ENCODE measurements around the gene ANKLE1. TPM values are rescaled to one million over a fixed set of nuclear protein-coding genes. Genes with fewer than 3 reads are reported as not detected.

The ANKLE1 gene, protein sequence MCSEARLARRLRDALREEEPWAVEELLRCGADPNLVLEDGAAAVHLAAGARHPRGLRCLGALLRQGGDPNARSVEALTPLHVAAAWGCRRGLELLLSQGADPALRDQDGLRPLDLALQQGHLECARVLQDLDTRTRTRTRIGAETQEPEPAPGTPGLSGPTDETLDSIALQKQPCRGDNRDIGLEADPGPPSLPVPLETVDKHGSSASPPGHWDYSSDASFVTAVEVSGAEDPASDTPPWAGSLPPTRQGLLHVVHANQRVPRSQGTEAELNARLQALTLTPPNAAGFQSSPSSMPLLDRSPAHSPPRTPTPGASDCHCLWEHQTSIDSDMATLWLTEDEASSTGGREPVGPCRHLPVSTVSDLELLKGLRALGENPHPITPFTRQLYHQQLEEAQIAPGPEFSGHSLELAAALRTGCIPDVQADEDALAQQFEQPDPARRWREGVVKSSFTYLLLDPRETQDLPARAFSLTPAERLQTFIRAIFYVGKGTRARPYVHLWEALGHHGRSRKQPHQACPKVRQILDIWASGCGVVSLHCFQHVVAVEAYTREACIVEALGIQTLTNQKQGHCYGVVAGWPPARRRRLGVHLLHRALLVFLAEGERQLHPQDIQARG
- 0.16 and 1.0 TPM in 2 replicates for total RNA-seq (2022)
- Bru-seq, nascent RNA, result percentile 27 among the genes with signal in this experiment
- BruChase-seq, experiment 1, labeled RNA remaining after a 6-hour chase, result percentile 58 among the genes with signal in this experiment
- percentile 43 among the genes with signal in this experiment for BruChase-seq, experiment 2, labeled RNA remaining after a 2-hour chase
- long read RNA-seq, result 0 reads

DNA sequence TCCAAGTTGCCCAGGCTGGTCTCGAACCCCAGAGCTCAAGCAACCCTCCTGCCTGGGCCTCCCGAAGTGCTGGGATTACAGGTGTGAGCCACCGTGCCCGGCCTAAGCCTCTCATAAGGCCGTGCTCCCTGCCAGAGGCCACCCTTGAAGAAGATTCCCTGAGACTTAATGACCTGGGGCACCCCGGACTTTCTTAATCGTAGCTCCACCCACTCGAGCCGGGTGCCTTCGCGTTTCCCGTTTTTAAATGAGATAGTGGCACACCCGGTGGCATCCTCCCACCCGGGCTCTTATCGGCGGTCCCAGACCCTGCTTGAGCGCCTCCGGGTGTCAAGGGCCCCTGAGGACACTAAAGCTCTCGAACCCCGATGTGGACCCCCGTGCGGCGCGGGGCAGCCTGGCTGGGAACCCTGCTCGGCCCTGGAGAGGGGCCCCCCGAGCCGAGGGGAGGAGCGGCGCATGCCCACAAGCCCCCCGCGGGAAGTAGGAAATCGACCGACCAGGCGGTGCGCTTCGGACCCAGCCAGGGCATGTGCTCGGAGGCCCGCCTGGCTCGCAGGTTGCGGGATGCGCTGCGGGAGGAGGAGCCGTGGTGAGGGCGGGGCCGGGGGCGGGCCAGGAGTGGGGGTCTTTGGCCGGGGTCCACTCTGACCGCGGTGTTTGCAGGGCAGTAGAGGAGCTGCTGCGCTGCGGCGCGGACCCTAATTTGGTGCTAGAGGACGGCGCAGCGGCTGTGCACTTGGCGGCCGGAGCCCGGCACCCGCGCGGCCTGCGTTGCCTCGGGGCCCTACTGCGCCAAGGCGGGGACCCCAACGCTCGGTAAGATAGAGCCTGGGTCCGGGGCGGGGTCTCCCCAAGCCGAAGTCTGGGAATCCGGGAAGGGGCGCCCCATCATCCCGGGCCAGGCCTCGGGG lies at the start of gene ANKLE1:
ANKLE1 (plus strand) TSS at position 511 of the 914 bp plus-strand sequence; CDS start at position 531, 20 bp downstream.
- ChIA-PET POLR2A (interaction anchor here (3.3 kb wide), 1 partner anchor 14 kb away, joined by 13 read pairs; the partner anchor contains the start of gene BABAM1), CTCF (interaction anchor here (0.6 to 5.6 kb wide), 15 partner anchors 8 to 312 kb away, joined by 3 to 44 read pairs (median 4); partner anchors contain the start of gene BABAM1)
- no peak for DNase-seq (ENCODE audit: unreplicated experiment)
- Mint-ChIP-seq H3K36me3 (ENCODE audit: insufficient read depth, unreplicated experiment) (peaks cover 9% of the 10 kb centered on the region), H3K27me3 (ENCODE audit: insufficient read depth, unreplicated experiment) (no peaks in the 10 kb centered on the region), H3K4me3 (ENCODE audit: unreplicated experiment) (peak within 1 kb of the TSS; percentile 61), H3K4me1 (ENCODE audit: insufficient read depth, unreplicated experiment) (no peaks in the 10 kb centered on the region), H3K27ac (ENCODE audit: low read depth, unreplicated experiment) (no peak within 1 kb of the TSS), H3K9me3 (ENCODE audit: unreplicated experiment) (no peaks in the 10 kb centered on the region)
- no TSS peak for BruUV-seq (replicated peaks)
- intact Hi-C loops (cut with micrococcal nuclease), result loop anchor here (1.0 to 5.0 kb wide), 3 partner anchors 76 to 504 kb away; no protein-coding TSS in a partner anchor
- TF ChIP-seq, protein P1, sequence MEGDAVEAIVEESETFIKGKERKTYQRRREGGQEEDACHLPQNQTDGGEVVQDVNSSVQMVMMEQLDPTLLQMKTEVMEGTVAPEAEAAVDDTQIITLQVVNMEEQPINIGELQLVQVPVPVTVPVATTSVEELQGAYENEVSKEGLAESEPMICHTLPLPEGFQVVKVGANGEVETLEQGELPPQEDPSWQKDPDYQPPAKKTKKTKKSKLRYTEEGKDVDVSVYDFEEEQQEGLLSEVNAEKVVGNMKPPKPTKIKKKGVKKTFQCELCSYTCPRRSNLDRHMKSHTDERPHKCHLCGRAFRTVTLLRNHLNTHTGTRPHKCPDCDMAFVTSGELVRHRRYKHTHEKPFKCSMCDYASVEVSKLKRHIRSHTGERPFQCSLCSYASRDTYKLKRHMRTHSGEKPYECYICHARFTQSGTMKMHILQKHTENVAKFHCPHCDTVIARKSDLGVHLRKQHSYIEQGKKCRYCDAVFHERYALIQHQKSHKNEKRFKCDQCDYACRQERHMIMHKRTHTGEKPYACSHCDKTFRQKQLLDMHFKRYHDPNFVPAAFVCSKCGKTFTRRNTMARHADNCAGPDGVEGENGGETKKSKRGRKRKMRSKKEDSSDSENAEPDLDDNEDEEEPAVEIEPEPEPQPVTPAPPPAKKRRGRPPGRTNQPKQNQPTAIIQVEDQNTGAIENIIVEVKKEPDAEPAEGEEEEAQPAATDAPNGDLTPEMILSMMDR (IDR thresholded peaks at IDR 0.05; ENCODE audit: unreplicated experiment), result no peak

DNA sequence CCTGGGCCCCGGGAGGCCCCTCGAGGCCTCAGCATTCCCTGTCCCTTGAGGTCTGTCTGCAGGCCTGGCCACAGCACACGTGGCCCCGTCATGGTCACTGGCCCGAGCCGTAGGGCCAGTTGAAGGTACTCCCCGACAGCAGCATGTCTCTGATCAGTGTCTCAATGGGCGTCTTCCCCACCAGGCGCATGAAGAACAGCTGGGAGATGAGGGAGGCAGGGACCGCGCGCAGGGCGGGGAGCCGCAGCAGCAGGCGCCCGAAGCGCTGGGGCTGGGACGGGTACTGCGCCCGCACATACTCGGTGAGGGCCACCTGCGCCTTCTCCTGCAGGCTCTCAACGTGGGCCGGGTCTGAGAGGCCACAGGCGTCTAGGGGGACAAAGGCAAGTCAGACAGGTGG lies 49.4 kb upstream of the ANKLE1 start:
- intact Hi-C loops (cut with micrococcal nuclease), result no loop called here
- DNase-seq (ENCODE audit: unreplicated experiment), result no peak
- no TSS peak for BruUV-seq (replicated peaks)
- no peaks in the 10 kb centered on the region for H3K9me3 Mint-ChIP-seq (ENCODE audit: unreplicated experiment)
- POLR2A ChIA-PET, result no interaction called here
- CTCF ChIA-PET, result interaction anchor here (0.6 kb wide), 1 partner anchor 553 kb away, joined by 3 read pairs; no protein-coding TSS in a partner anchor
- H3K27me3 Mint-ChIP-seq (ENCODE audit: insufficient read depth, unreplicated experiment), result no peaks in the 10 kb centered on the region
- peaks cover 43% of the 10 kb centered on the region for H3K36me3 Mint-ChIP-seq (ENCODE audit: insufficient read depth, unreplicated experiment)
- H3K27ac Mint-ChIP-seq (ENCODE audit: low read depth, unreplicated experiment), result no peak overlapping the region
- TF ChIP-seq, protein P1 (IDR thresholded peaks at IDR 0.05; ENCODE audit: unreplicated experiment), result no peak
- no peak overlapping the region for H3K4me3 Mint-ChIP-seq (ENCODE audit: unreplicated experiment)
- no peaks in the 10 kb centered on the region for H3K4me1 Mint-ChIP-seq (ENCODE audit: insufficient read depth, unreplicated experiment)

DNA sequence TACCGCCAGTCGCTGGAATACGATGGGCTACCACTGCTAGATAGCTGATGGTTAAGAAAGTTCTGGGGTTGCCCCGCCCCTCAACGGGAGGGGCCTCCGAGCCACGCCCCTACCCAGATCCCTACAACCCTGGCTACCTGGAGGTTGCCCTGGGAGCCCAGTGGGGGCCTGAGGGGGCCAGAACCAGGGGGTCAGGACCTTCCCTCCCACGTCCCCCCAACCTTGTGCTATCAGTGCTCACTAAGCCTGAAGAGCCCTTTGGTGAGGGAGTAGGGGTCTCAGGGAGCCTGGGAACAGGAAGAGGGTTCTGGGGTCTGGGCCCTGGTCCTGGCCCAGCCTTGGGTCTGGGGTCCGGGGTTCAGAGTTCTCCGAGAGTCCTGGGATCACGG lies 46.8 kb upstream of the ANKLE1 start:
- peak; percentile 67 for DNase-seq (ENCODE audit: unreplicated experiment)
- no peaks in the 10 kb centered on the region for H3K9me3 Mint-ChIP-seq (ENCODE audit: unreplicated experiment)
- H3K36me3 Mint-ChIP-seq (ENCODE audit: insufficient read depth, unreplicated experiment), result peaks cover 66% of the 10 kb centered on the region
- peak overlapping the region; percentile 57 for H3K4me3 Mint-ChIP-seq (ENCODE audit: unreplicated experiment)
- intact Hi-C loops (cut with micrococcal nuclease), result no loop called here
- no TSS peak for BruUV-seq (replicated peaks)
- ChIA-PET POLR2A (interaction anchor here (1.2 to 3.7 kb wide), 4 partner anchors 8 to 29 kb away, joined by 5 to 35 read pairs (median 12); partner anchors contain the start of genes NR2F6, OCEL1, USE1 and USHBP1), CTCF (interaction anchor here (0.7 to 1.0 kb wide), 4 partner anchors 19 to 453 kb away, joined by 3 to 6 read pairs (median 4); no protein-coding TSS in a partner anchor)
- no peaks in the 10 kb centered on the region for H3K4me1 Mint-ChIP-seq (ENCODE audit: insufficient read depth, unreplicated experiment)
- TF ChIP-seq, protein P1 (IDR thresholded peaks at IDR 0.05; ENCODE audit: unreplicated experiment), result no peak
- H3K27me3 Mint-ChIP-seq (ENCODE audit: insufficient read depth, unreplicated experiment), result no peaks in the 10 kb centered on the region
- no peak overlapping the region for H3K27ac Mint-ChIP-seq (ENCODE audit: low read depth, unreplicated experiment)

Data from MCF 10A (cell line).